HG02943 (cell line): ENCODE measurements around the gene CDC42BPG.
"Not testable (repeated sequence)": the region's sequence is repeated elsewhere in the genome, so short reads cannot be mapped to it uniquely, and the experiment has no call there.

Experiments
- ATAC-seq: cut with Tn5 transposase; IDR thresholded peaks from one replicate; pipeline ENCODE4 v1.9.1; 2021; ENCODE audit warnings: mild to moderate bottlenecking, low read depth, moderate library complexity; ENCODE audit not compliant: unreplicated experiment

Gene CDC42BPG

GRCh38 chr11:64836448-64837072 lies 7.9 kb downstream of the CDC42BPG start:
- ATAC-seq = no peak

DNA sequence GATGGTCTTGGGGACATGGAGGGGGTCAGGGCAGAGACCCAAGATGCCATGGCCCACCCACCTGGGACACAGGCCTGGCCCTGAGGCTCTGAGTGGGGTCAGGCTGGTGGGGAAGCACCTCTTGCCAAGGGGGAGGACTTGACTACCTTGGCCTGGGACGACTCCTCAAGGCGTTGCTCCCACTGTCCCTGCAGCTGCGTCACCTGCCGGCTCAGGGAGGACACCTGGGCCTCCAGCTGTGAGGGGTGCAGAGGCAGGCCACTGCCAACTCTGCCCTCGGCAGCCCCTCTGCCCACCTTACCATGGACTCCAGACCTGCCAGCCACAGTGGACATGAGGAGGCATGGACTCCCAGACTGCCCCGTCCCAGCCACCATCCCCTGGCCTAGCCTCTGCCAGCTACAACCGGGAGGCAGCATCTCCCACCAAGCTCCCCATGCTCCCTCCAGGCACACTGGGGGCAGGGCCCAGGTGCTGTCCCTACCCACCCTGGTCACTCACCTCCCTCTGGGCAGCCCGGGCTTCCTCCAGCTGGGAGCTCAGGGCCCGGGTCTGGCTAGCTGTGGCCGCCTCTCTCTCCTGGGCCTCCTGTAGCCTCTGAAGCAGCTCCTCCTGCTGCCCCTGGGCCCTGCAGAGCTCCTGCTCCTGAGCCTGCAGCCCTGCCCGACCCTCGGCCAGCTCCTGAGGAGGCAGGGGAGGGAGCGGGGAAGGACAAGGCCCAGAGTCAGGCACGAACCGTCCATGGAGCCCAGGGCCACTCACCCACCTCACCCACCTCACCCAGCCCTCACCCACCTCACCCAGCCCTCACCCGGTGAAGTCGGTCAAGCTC lies 8.6 kb downstream of the CDC42BPG start:
- no peak for ATAC-seq

- ATAC-seq = no peak
Observed at GRCh38 chr11:64834723-64835615, 9.5 kb downstream of the CDC42BPG start.

DNA sequence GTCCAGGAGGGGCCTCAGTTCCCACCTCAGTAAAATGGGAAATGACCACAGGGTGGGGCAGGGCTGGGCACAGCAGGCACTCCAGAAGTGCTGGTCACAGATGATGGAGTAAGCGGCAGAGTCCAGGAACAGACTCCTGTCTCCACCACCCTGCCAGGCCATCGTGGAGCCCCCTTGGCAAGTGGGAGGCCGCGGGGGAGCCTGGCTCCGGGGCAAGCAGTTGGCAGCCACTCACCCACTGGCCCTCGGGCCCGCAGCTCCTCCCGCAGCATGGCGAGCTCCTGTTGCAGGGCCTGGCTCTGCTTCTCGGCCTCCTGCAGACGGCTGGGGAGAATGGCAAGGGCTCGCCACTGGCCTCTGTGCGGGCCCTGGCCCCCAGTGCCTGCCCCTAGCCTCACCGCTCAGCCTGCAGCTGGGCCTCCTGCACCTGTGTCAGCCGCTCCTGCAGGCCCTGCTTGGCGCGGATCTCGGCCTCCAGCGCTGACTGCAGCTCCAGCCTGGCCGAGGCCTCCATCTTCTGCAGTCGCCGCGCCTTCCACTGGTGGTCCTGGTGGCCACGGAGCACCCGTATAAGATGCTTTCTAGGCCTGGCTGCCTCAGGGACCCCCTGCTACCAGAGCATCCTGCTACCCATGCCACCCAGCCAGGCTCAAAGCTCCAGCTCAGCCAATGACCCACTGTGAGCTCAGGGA lies 10.3 kb downstream of the CDC42BPG start:
- ATAC-seq = no peak

- no peak for ATAC-seq
Observed at GRCh38 chr11:64833509-64833908, 10.9 kb downstream of the CDC42BPG start.

DNA sequence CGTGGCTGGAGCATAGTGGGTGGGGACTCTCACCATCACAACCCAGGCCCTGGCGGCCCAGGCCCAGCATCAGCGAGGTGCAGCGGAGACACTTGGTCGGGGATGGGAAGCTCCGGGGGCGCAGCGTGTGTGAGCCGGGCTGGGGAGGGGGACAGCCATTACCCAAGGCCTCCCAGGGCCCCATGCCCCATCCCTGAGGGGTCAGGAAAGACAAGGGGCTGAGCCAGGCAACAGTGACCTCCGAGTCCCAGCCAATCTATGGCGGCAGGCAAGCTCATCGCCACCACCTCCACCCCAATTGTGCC lies 11.3 kb downstream of the CDC42BPG start:
- no peak for ATAC-seq

DNA sequence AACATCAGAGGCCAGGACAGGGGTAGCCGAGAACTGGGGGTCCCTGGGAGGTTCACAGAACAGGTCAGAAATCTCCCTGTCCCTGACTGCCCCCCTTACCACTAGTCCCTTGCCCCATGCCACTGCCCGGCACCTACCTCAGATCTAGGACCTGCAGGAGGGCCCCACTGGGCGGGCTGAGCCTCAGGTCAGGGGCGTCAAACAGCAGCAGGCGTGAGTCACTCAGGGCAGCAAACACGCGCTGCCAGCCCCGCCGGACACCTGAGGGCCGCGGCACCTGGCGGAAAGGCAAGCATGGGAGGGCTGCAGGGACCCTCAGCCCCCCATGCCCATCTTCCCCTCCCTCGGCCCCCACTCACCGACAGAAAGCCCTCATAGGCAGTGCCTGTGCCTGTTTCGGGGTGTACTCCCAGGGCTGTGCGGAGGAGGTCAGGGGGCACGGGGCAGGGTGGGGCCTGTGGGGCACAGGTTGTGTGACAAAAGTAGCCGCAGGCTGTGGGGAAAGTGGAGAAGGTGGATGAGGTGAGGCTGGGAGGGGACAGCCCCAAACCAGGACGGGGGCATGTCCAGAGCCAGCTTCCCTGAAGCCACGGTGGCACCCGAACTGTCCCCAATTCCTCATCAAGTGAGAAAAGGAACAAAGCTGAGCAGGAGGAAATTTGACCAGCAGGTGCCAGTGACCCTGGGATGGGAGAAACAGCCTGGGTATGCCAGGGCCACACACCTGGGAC lies 11.8 kb downstream of the CDC42BPG start:
- ATAC-seq = no peak

DNA sequence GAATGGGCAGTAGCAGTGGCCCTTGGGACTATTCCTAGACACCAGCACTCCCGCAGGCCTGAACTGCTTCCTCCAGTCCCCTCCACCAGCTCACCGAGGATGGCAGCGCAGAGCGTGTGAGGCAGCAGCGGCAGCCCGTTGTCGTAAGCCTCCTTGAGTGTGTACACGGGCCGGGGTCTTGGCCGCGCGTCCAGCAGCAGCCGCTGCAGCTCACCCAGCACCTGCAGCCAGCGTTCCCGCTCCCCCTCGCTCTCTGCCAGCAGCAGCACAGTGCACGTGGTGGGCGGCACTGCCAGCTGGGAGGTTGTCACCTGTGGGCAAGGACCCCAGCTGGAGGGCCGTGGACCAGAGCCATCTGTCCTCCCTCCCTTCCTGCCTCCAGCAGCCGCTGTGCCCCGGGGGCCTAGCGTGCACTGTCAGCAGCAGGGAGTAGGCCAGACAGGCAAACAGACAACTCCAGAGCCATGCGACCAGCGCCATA lies 13.0 kb downstream of the CDC42BPG start:
- ATAC-seq = no peak

- no peak for ATAC-seq
Observed at GRCh38 chr11:64829536-64830251, 14.8 kb downstream of the CDC42BPG start.

- ATAC-seq = no peak
Observed at GRCh38 chr11:64827451-64827839, 17.0 kb downstream of the CDC42BPG start.

DNA sequence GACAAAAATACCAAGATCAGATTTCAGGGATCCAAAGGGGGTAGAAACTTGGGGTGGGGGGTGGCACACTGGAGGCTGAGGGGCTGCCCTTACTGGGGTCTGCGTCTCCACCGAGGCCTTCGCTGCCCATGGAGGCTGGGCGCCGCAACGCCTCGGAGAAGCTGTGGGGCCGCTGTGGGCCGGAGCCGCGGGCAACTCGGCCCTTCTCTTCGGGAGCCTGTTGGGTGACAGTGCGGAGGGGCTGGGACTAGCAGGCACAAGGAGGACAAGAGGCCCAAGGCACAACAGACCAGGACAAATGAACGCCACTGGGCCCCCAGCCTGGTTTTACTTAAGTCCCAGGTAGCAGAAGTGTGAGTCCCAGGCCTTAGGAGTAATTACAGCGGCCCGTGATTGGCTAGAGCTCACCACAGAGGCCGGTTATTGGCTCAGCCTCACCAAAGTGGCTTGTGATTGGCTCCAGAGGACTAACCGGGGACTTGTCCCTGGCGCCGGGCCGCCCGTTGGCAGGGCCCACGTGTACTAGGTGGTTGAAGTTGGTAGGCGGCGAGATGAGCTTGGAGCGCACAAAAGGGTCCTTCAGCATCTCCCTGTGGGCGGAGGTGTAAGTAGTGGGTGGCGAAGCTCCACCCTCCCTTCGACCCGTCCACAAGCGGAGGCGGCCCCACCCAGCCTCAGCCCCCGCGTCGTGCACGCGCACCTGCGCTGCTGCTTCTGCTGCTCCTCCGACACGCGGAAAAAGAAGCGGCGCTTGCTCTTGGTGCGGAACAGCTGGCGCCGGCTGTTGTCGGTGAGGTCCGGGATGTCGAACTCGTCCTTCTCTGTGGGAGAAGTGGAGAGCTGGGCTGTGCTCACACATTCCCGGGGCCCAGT lies 17.6 kb downstream of the CDC42BPG start:
- no peak for ATAC-seq

DNA sequence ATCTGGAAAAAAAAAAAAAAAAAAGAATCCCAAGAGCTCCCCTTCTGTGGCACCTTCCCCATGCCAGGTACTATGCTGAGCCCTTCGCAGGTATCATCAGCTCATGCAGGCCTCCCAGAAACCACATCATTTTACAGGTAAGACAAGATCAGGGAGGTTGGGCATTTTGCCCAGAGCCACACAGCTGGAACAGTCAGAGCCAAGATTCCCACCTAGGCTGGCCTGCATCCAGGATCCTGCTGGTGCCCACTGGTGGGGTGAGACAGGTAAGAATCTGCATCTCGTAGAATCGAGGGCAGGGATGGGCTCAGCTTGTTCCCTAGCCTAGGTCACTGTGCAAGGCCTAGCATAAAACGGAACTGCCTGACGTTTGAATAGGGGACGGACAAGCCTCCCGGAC lies 18.4 kb downstream of the CDC42BPG start:
- ATAC-seq = no peak

DNA sequence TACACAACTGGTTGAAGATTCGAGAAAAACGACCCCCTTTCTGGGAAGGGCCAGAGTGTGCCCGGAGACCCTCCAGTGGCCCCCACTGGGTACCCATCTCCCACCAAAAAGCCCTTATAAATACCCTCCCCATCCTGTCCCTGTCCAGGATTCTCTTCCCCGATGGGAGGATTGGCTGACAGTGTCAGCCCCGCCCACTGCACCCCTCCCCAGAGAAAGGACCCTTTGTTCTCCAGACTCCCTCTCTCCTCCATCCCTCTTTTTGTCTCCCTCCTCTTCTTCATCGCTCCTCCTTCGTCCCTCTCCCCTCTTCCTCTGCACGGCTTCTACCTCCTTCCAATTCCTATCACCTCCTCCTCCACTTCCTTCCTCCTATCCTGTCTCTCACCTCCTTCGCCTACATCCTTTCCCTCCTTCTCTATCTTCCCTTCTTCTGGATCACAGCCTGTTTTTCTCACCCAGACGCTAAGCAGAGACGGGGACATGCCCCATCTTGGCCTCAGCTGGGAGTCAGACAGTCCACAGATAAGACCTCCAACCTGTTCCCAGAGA lies 20.8 kb downstream of the CDC42BPG start:
- ATAC-seq = no peak

DNA sequence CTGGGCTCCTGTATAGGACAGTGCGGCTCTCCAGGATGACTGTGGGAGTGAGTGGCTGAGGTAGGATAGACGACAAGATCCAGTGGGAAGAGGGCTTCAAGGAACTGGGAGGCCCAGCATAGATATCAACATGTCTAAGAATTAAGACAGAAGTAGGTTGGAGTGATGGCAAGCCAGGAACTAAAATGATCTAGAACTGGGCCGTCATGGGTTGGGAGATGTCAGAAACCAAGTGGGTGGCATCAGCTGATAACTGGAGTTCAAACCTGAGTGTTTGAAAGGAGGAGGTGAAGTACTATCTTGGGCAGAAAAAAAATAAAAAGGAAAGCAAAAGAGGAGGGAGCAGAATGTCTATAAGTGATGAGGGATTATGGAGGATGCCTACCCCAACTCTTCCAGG lies 27.0 kb downstream of the CDC42BPG start:
- ATAC-seq = no peak

- not testable (repeated sequence) for ATAC-seq
Observed at GRCh38 chr11:64815433-64815832, 29.0 kb downstream of the CDC42BPG start.

DNA sequence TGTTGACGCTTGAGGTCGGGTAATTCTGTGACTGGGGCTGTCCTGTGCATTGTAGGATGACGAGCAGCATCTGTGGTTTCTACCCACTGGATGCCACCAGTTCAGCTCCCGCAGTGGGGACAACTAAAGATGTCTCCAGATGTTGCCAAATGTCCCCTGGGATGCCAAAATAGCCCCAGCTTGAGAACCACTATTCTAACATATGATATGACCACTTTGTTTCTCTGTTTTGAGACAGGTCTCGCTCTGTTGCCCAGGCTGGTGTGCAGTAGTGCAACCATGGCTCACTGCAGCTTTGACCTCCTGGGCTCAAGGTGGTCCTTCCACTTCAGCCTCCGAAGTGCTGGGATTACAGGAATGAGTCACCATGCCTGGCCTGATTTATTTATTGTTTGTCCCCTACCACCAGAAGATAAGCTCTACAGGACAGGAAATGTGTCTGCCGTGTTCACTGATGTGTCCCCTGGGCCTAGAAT lies 29.7 kb downstream of the CDC42BPG start:
- peak; percentile 52 for ATAC-seq

DNA sequence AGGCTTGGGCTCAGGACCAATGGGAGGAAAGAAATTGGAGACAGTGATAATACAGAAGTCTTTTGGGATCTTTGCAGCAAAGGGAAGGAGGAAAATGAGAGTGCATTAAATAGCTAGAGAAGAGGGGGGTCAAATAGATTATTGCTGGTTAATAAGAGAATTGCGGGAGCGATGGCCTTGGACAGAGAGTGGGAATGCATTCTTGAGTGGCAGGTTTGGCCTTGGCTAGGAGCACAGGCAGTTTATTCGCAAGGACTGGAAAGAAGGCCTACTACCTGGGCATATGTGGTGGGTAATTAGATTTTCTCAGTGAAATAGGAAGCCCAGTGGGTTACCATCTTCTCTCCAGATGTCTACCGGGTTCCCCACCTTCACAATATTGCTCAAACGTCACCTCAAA lies 30.6 kb downstream of the CDC42BPG start:
- no peak for ATAC-seq

DNA sequence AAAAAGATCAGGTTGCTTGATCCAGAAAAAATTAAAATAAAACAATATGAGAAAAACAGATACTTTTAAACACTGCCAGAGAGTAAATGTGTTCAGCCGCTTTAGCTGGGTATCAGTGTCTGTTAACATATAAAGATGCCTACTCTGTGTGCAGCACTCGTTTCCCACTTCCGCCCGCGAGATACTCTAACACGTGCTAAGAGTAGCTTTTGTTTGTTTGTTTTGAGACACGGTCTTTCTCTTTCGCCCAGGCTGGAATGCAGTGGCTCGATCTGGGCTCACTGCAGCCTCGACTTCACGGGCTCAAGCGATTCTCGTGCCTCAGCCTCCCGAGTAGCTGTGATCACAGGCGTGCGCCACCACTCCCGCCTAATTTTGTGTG lies 33.6 kb downstream of the CDC42BPG start:
- ATAC-seq = no peak
